GM23338 (cell line): ENCODE results near the gene CSNK1G1. TPM values are rescaled to one million over a fixed set of nuclear protein-coding genes. Genes with fewer than 3 reads are reported as not detected.

Experiments used
- ATAC-seq: fragments of 200-7000 bp; cut with Tn5 transposase; 3 replicates; pipeline ENCODE4 v1.9.1; 2020
- DNase-seq: peaks from one replicate; pipeline ENCODE4 v3.0.0-alpha.2; 2015; ENCODE audit warnings: low spot score
- H2AFZ ChIP-seq: fragments of 200-600 bp; sonication (generic); 2 replicates; pipeline ENCODE4 v1.8.0; 2016; ENCODE audit warnings: antibody characterized with exemption, mild to moderate bottlenecking, moderate library complexity
- H3F3A ChIP-seq: fragments of 200-600 bp; sonication (generic); replicated peaks from 2 replicates; pipeline ENCODE4 v1.8.0; 2017; ENCODE audit warnings: antibody characterized with exemption, mixed run types, low read depth
- H3K27ac ChIP-seq: fragments of 200-600 bp; sonication (generic); 2 replicates; pipeline ENCODE4 v1.6.1; 2016; ENCODE audit warnings: low read depth
- H3K27me3 ChIP-seq: fragments of 200-600 bp; sonication (generic); 2 replicates; pipeline ENCODE4 v1.8.0; 2016; ENCODE audit warnings: mild to moderate bottlenecking, mixed run types, moderate library complexity; ENCODE audit not compliant: insufficient read depth
- H3K36me3 ChIP-seq: fragments of 200-600 bp; sonication (generic); 2 replicates; pipeline ENCODE4 v1.8.0; 2016; ENCODE audit warnings: mild to moderate bottlenecking; ENCODE audit not compliant: insufficient read depth
- H3K4me1 ChIP-seq: fragments of 200-600 bp; sonication (generic); 2 replicates; pipeline ENCODE4 v1.8.0; 2016; ENCODE audit warnings: mild to moderate bottlenecking, moderate library complexity; ENCODE audit not compliant: insufficient read depth
- H3K4me2 ChIP-seq: fragments of 200-600 bp; sonication (generic); 2 replicates; pipeline ENCODE4 v1.7.1; 2017; ENCODE audit warnings: mixed run types
- H3K4me3 ChIP-seq: fragments of 200-600 bp; sonication (generic); 2 replicates; pipeline ENCODE4 v1.6.1; 2016; ENCODE audit warnings: mixed run types
- H3K79me2 ChIP-seq: fragments of 200-600 bp; sonication (generic); replicated peaks from 2 replicates; pipeline ENCODE4 v1.8.0; 2017; ENCODE audit warnings: mild to moderate bottlenecking; ENCODE audit not compliant: insufficient read depth
- H3K9me2 ChIP-seq: fragments of 200-600 bp; sonication (generic); 2 replicates; pipeline ENCODE4 v1.8.0; 2017; ENCODE audit not compliant: insufficient read depth
- H4K20me1 ChIP-seq: fragments of 200-600 bp; sonication (generic); replicated peaks from 2 replicates; pipeline ENCODE4 v1.8.0; 2017; ENCODE audit warnings: mild to moderate bottlenecking; ENCODE audit not compliant: insufficient read depth
- H3K27ac Mint-ChIP-seq: 2 replicates; pipeline ENCODE4 v1.8.0; 2020; ENCODE audit warnings: inconsistent platforms, mild to moderate bottlenecking, moderate library complexity, mixed read lengths
- H3K27me3 Mint-ChIP-seq: 3 replicates; pipeline ENCODE4 v1.8.0; 2022; ENCODE audit warnings: low read depth, mild to moderate bottlenecking, moderate library complexity, mixed read lengths, inconsistent platforms; ENCODE audit not compliant: insufficient read depth, poor library complexity
- H3K36me3 Mint-ChIP-seq: 3 replicates; pipeline ENCODE4 v1.8.0; 2021; ENCODE audit warnings: low read depth, mild to moderate bottlenecking, inconsistent platforms, moderate library complexity, mixed read lengths
- H3K4me1 Mint-ChIP-seq: 3 replicates; pipeline ENCODE4 v1.8.0; 2020; ENCODE audit warnings: mild to moderate bottlenecking, inconsistent platforms, mixed read lengths
- H3K4me3 Mint-ChIP-seq: 3 replicates; pipeline ENCODE4 v1.8.0; 2021; ENCODE audit warnings: moderate library complexity, mild to moderate bottlenecking, inconsistent platforms, mixed read lengths
- H3K9me3 Mint-ChIP-seq: 3 replicates; pipeline ENCODE4 v1.8.0; 2020; ENCODE audit warnings: moderate library complexity, mild to moderate bottlenecking, inconsistent platforms, mixed read lengths
- CREB1 ChIP-seq: fragments of 250-450 bp; sonication (Bioruptor Pico); IDR thresholded peaks from 2 replicates; pipeline ENCODE4 v1.5.0; 2020; ENCODE audit warnings: low read depth, mild to moderate bottlenecking, moderate library complexity
- EZH2 ChIP-seq: fragments of 200-600 bp; sonication (generic); IDR thresholded peaks from one replicate; pipeline ENCODE4 v1.8.0; 2017; ENCODE audit warnings: antibody characterized with exemption, mild to moderate bottlenecking, low read depth; ENCODE audit not compliant: unreplicated experiment
- EZH2phosphoT487 ChIP-seq: fragments of 200-600 bp; sonication (generic); IDR thresholded peaks from one replicate; pipeline ENCODE4 v1.8.1; 2018; ENCODE audit warnings: antibody characterized with exemption; ENCODE audit not compliant: unreplicated experiment
- JUNB ChIP-seq: IDR thresholded peaks from one replicate; pipeline ENCODE4 v1.6.1; 2016; ENCODE audit warnings: antibody characterized with exemption; ENCODE audit not compliant: unreplicated experiment
- NANOG ChIP-seq: IDR thresholded peaks from 2 replicates; pipeline ENCODE4 v1.6.1; 2016; ENCODE audit warnings: antibody characterized with exemption, borderline replicate concordance
- POLR2AphosphoS5 ChIP-seq: IDR thresholded peaks from 2 replicates; pipeline ENCODE4 v1.6.1; 2016; ENCODE audit warnings: antibody characterized with exemption, low read depth
- STAT1 ChIP-seq: IDR thresholded peaks from one replicate; pipeline ENCODE4 v1.6.1; 2016; ENCODE audit warnings: antibody characterized with exemption; ENCODE audit not compliant: unreplicated experiment
- ZNF114 ChIP-seq: fragments of 250-450 bp; sonication (Bioruptor Pico); IDR thresholded peaks from 2 replicates; pipeline ENCODE4 v1.5.0; 2020; ENCODE audit warnings: mild to moderate bottlenecking, moderate library complexity
- ZNF331 ChIP-seq: fragments of 250-450 bp; sonication (Bioruptor Pico); IDR thresholded peaks from 2 replicates; pipeline ENCODE4 v1.5.0; 2020; ENCODE audit warnings: low read depth, mild to moderate bottlenecking, moderate library complexity
- polyA plus RNA-seq: library from polyadenylated mRNA; unstranded; fragments of >200 nt; fragmentation: Nextera tagmentation; extraction: Ambion mirVana; gene quantifications from 2 replicates; pipeline ENCODE4 v1.2.1, GENCODE V29; 2016
- total RNA-seq: library from RNA; depleted of rRNA; stranded (reverse); fragments of >200 nt; shearing (Covaris generic); gene quantifications from 2 replicates; pipeline ENCODE4 v1.2.3, GENCODE V29; 2014
- TF ChIP-seq, protein P1 (sequence below): fragments of 250-450 bp; sonication (Bioruptor Pico); IDR thresholded peaks from 2 replicates; pipeline ENCODE4 v1.5.0; 2020; ENCODE audit warnings: mild to moderate bottlenecking, moderate library complexity
- TF ChIP-seq, protein P2 (sequence below), 2 experiments: fragments of 200-600 bp in 1 of 2; sonication (generic) in 1 of 2; conservative IDR thresholded peaks; 2 replicates each; pipeline versions ENCODE4 v1.5.1 to v1.6.1; 2016 to 2017; ENCODE audit warnings: antibody characterized with exemption in 2 of 2, low read depth in 2 of 2, mild to moderate bottlenecking in 2 of 2, moderate library complexity in 1 of 2
- TF ChIP-seq, protein P3 (sequence below): IDR thresholded peaks from one replicate; pipeline ENCODE4 v1.6.1; 2018; ENCODE audit warnings: antibody characterized with exemption; ENCODE audit not compliant: unreplicated experiment

Gene CSNK1G1
- total and polyA plus RNA-seq, 2 experiments from 2014 or later, result 9.3 to 13.4 TPM

DNA sequence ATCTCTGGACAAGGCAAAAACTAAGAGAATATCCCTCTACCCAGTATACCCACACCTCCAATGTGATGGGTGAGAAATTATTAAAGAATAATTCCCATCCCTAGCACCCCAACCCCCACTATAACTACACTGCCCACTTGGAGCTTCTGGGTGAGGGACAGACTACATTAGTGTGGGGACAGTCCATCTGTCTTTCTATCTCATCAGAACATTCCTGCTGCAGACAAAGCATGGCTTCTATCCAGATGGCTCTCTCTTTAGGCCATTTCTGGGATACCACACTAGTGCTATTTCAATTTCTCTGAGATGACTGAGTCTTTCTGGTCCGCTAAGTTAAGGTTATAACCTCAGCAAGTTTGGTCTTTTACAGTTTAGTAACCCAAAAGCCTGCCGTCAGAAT is 6.6 kb downstream of the CSNK1G1 start:
- H3K79me2 ChIP-seq, result peaks cover 77% of the 10 kb centered on the region
- H2AFZ ChIP-seq, result no peak overlapping the region
- H3K4me1 ChIP-seq, result no peaks in the 10 kb centered on the region
- no peaks in the 10 kb centered on the region for H3K9me3 Mint-ChIP-seq
- no peak for DNase-seq
- H3K27me3 Mint-ChIP-seq, result no peaks in the 10 kb centered on the region
- H3K27ac ChIP-seq, result no peak overlapping the region
- no peak overlapping the region for H3K4me3 Mint-ChIP-seq
- H3K9me2 ChIP-seq, result no peaks in the 10 kb centered on the region
- H3K27me3 ChIP-seq, result no peaks in the 10 kb centered on the region
- H3K4me2 ChIP-seq, result no peak overlapping the region
- no peaks in the 10 kb centered on the region; the same call in 1 of the 2 replicates for H4K20me1 ChIP-seq
- TF ChIP-seq, protein P1, sequence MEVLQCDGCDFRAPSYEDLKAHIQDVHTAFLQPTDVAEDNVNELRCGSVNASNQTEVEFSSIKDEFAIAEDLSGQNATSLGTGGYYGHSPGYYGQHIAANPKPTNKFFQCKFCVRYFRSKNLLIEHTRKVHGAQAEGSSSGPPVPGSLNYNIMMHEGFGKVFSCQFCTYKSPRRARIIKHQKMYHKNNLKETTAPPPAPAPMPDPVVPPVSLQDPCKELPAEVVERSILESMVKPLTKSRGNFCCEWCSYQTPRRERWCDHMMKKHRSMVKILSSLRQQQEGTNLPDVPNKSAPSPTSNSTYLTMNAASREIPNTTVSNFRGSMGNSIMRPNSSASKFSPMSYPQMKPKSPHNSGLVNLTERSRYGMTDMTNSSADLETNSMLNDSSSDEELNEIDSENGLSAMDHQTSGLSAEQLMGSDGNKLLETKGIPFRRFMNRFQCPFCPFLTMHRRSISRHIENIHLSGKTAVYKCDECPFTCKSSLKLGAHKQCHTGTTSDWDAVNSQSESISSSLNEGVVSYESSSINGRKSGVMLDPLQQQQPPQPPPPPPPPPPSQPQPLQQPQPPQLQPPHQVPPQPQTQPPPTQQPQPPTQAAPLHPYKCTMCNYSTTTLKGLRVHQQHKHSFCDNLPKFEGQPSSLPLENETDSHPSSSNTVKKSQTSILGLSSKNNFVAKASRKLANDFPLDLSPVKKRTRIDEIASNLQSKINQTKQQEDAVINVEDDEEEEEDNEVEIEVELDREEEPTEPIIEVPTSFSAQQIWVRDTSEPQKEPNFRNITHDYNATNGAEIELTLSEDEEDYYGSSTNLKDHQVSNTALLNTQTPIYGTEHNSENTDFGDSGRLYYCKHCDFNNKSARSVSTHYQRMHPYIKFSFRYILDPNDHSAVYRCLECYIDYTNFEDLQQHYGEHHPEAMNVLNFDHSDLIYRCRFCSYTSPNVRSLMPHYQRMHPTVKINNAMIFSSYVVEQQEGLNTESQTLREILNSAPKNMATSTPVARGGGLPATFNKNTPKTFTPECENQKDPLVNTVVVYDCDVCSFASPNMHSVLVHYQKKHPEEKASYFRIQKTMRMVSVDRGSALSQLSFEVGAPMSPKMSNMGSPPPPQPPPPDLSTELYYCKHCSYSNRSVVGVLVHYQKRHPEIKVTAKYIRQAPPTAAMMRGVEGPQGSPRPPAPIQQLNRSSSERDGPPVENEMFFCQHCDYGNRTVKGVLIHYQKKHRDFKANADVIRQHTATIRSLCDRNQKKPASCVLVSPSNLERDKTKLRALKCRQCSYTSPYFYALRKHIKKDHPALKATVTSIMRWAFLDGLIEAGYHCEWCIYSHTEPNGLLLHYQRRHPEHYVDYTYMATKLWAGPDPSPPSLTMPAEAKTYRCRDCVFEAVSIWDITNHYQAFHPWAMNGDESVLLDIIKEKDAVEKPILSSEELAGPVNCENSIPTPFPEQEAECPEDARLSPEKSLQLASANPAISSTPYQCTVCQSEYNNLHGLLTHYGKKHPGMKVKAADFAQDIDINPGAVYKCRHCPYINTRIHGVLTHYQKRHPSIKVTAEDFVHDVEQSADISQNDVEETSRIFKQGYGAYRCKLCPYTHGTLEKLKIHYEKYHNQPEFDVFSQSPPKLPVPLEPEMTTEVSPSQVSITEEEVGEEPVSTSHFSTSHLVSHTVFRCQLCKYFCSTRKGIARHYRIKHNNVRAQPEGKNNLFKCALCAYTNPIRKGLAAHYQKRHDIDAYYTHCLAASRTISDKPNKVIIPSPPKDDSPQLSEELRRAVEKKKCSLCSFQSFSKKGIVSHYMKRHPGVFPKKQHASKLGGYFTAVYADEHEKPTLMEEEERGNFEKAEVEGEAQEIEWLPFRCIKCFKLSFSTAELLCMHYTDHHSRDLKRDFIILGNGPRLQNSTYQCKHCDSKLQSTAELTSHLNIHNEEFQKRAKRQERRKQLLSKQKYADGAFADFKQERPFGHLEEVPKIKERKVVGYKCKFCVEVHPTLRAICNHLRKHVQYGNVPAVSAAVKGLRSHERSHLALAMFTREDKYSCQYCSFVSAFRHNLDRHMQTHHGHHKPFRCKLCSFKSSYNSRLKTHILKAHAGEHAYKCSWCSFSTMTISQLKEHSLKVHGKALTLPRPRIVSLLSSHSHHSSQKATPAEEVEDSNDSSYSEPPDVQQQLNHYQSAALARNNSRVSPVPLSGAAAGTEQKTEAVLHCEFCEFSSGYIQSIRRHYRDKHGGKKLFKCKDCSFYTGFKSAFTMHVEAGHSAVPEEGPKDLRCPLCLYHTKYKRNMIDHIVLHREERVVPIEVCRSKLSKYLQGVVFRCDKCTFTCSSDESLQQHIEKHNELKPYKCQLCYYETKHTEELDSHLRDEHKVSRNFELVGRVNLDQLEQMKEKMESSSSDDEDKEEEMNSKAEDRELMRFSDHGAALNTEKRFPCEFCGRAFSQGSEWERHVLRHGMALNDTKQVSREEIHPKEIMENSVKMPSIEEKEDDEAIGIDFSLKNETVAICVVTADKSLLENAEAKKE (CRISPR knock-in tag), result no peak
- TF ChIP-seq JUNB (no peak), ZNF114 (CRISPR knock-in tag) (no peak), CREB1 (CRISPR knock-in tag) (no peak), ZNF331 (CRISPR knock-in tag) (no peak), EZH2 (no peak), STAT1 (no peak), NANOG (no peak), EZH2phosphoT487 (no peak), POLR2AphosphoS5 (no peak)
- TF ChIP-seq, protein P2, sequence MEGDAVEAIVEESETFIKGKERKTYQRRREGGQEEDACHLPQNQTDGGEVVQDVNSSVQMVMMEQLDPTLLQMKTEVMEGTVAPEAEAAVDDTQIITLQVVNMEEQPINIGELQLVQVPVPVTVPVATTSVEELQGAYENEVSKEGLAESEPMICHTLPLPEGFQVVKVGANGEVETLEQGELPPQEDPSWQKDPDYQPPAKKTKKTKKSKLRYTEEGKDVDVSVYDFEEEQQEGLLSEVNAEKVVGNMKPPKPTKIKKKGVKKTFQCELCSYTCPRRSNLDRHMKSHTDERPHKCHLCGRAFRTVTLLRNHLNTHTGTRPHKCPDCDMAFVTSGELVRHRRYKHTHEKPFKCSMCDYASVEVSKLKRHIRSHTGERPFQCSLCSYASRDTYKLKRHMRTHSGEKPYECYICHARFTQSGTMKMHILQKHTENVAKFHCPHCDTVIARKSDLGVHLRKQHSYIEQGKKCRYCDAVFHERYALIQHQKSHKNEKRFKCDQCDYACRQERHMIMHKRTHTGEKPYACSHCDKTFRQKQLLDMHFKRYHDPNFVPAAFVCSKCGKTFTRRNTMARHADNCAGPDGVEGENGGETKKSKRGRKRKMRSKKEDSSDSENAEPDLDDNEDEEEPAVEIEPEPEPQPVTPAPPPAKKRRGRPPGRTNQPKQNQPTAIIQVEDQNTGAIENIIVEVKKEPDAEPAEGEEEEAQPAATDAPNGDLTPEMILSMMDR (conservative IDR thresholded peaks at IDR 0.05; ENCODE audit: low read depth in 2 of 2), result no peak
- TF ChIP-seq, protein P3, sequence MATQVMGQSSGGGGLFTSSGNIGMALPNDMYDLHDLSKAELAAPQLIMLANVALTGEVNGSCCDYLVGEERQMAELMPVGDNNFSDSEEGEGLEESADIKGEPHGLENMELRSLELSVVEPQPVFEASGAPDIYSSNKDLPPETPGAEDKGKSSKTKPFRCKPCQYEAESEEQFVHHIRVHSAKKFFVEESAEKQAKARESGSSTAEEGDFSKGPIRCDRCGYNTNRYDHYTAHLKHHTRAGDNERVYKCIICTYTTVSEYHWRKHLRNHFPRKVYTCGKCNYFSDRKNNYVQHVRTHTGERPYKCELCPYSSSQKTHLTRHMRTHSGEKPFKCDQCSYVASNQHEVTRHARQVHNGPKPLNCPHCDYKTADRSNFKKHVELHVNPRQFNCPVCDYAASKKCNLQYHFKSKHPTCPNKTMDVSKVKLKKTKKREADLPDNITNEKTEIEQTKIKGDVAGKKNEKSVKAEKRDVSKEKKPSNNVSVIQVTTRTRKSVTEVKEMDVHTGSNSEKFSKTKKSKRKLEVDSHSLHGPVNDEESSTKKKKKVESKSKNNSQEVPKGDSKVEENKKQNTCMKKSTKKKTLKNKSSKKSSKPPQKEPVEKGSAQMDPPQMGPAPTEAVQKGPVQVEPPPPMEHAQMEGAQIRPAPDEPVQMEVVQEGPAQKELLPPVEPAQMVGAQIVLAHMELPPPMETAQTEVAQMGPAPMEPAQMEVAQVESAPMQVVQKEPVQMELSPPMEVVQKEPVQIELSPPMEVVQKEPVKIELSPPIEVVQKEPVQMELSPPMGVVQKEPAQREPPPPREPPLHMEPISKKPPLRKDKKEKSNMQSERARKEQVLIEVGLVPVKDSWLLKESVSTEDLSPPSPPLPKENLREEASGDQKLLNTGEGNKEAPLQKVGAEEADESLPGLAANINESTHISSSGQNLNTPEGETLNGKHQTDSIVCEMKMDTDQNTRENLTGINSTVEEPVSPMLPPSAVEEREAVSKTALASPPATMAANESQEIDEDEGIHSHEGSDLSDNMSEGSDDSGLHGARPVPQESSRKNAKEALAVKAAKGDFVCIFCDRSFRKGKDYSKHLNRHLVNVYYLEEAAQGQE, result no peak
- H3F3A ChIP-seq, result no peaks in the 10 kb centered on the region
- no peak for ATAC-seq
- H3K4me1 Mint-ChIP-seq, result no peaks in the 10 kb centered on the region
- H3K36me3 Mint-ChIP-seq, result peaks cover 9% of the 10 kb centered on the region; the same call in 2 of the 3 replicates
- no peak overlapping the region for H3K4me3 ChIP-seq
- no peak overlapping the region for H3K27ac Mint-ChIP-seq
- H3K36me3 ChIP-seq, result no peaks in the 10 kb centered on the region
